ENCODE results near the gene SPATA33.
"Not testable (repeated sequence)": the region's sequence is repeated elsewhere in the genome, so short reads cannot be mapped to it uniquely, and the experiment has no call there.

The SPATA33 gene

DNA sequence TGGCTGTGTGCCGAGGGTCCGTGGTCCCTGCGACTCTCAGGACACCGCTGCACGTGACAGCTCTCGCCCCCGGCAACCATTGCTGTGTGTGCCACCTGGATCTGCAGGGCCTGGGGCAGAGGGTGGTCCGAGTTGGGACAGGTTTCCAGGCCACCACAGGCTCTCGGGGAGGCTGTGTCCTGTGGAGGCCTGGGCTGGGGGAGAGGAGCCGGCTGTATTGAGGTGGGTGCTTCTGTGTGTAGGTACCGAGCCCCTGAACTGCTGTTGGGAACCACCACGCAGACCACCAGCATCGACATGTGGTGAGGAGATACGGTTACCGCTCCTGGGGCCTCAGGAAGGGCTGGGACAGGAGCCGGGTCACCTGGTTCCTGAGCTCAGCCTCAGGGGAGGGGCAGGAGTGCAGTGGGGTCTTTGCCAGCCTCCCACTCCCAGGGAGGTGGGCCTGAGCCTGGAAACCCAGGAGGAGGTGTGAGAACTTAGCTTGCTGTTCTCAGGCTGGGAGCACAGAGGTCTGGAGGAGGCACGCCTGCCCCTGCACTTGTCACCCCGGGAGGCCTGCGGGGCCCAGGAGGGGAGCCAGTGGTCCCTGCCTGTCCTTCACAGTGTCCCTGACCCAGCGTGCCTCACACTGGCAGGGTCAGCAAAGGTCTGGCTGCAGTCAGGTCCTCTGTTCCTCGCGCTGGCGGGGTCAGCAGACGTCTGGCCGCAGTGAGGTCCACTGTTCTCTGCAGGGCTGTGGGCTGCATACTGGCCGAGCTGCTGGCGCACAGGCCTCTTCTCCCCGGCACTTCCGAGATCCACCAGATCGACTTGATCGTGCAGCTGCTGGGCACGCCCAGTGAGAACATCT lies 36.5 kb downstream of the SPATA33 start:
- no peak for DNase-seq (ENCODE audit: low spot score)

DNA sequence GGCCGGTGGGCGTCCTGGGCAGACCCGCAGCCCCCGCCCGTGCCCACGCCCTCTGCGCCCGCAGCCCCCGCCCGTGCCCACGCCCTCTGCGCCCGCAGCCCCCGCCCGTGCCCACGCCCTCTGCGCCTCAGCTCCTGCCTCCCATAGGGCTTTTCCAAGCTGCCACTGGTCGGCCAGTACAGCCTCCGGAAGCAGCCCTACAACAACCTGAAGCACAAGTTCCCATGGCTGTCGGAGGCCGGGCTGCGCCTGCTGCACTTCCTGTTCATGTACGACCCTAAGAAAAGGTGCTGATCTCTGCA lies 37.1 kb downstream of the SPATA33 start:
- not testable (repeated sequence) for DNase-seq (ENCODE audit: low spot score)

DNA sequence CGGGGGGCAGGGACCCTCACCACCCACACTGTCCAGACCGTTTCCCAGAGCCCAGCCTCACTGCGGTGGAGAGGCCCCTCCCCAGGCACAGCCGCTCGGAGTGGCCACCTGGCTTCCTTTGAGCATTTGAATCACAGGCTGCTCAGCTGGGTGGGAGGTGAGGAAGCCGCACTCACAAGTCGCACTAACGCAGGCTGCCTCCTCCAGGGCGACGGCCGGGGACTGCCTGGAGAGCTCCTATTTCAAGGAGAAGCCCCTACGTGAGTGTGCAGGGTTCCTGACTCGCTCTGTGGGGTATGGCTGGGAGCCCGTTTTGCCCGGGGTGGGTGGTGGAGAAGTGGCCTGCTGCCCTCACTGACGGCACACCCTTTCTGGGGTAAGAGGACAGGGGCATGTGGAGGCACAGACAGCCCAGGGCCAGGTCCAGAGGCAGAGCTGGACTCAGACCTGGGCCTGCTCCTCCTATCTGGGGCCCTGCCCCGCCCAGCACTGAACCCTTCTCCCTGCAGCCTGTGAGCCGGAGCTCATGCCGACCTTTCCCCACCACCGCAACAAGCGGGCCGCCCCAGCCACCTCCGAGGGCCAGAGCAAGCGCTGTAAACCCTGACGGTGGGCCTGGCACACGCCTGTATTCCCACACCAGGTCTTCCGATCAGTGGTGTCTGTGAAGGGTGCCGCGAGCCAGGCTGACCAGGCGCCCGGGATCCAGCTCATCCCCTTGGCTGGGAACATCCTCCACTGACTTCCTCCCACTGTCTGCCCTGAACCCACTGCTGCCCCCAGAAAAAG lies 37.6 kb downstream of the SPATA33 start:
- DNase-seq (ENCODE audit: low spot score) = no peak

DNA sequence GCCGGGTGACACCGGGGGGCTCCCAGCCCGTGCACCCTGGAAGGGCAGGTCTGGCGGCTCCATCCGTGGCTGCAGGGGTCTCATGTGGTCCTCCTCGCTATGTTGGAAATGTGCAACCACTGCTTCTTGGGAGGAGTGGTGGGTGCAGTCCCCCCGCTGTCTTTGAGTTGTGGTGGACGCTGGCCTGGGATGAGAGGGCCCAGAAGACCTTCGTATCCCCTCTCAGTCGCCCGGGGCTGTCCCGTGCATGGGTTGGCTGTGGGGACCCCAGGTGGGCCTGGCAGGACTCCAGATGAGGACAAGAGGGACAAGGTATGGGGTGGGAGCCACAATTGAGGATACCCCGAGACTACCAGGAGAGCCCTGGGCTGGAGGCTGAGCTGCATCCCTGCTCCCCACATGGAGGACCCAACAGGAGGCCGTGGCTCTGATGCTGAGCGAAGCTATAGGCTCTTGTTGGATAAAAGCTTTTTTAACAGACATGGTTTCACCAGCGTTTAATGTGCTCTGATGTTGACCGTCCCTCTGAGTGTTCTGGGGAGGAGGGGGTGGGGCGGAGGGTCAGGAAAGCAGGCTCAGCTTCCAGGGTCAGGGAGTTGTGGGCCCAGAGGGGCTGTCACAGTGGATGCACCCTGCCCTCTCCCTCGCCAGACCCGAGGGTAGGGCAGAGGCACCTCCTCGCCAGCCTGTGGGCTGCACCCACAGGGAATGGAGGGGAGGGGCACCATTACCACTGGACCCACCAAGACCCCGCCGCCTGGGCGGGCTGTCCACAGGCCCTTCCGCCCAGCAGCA lies 38.4 kb downstream of the SPATA33 start:
- no peak for DNase-seq (ENCODE audit: low spot score)

DNA sequence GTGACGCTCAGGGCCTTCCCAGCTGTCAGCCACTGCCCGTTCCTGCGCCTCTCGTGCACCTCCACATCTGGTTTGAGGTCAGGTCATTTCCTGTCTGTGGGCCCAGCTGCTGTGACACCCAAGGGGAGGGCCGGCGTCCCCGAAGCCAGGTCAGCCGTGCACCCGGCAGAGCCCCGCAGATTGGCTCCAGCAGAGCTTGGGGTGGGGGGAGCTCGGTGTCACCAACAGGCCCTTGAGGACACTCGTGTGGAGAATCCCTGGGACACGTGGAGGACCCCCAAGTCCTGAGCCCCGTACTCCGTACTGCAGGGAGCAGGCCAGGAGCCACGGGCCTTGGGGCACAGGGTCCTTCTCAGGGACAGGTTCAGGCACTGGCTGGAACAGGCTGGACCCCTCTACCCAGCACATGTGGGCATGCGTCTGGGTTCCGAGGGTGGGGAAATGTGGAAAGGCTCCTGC lies 39.1 kb downstream of the SPATA33 start:
- no peak for DNase-seq (ENCODE audit: low spot score)

DNA sequence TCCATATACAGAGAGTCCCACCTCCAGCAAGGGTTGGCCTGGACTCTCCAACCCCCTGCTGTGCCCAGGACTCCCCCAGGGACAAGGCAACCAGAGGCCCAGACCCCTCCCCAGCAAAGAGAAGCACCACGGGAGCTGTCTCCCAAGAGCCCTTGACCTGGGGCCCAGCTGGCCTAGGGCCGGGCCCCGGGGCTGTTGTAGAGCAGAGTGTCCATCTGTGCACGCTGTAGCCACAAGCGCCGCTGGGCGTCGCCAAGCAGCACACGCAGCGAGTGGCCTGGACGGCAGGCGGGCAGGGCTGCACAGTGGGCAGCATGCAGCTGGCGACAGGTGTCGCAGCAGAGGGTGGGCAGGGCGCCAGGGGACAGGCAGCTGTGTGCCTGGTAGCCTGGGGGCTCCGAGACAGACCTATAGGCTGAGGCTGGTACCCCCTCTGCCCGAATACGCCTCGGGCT lies 39.6 kb downstream of the SPATA33 start:
- no peak for DNase-seq (ENCODE audit: low spot score)

DNA sequence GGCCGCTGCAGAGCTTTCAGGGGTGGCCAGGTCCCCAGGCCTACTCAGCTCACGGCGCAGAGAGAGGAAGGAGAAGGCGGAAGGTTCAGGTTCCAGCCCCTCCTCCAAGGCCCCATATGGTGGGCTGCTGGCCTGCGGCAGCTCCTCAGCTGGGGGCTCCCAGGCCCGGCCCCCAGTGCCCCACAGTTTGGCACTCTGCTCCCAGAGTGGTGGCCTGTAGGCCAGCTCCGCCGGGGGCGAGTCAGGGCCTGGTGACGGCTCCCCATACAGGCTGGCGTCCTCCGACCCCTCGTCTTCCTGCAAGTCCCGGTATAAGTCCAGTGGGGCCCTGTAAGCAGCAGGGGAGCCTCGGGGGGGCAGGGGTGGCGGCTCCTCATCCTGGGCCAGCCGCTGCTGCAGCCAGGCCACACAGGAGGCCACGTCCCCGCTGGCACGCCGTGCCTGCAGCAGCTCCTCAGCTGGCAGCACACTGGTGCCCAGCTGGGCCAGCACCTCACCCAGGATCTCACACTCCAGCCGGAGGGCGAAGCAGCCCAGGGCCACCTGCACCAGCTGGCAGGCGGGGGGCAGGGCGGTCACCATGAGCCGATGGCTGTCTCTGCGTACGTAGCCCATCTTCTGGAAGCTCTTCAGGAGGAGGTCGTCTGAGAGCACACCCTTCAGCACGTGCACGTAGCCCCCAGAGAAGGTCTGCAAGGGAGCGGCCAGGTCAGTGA lies 40.1 kb downstream of the SPATA33 start:
- DNase-seq (ENCODE audit: low spot score) = no peak

DNA sequence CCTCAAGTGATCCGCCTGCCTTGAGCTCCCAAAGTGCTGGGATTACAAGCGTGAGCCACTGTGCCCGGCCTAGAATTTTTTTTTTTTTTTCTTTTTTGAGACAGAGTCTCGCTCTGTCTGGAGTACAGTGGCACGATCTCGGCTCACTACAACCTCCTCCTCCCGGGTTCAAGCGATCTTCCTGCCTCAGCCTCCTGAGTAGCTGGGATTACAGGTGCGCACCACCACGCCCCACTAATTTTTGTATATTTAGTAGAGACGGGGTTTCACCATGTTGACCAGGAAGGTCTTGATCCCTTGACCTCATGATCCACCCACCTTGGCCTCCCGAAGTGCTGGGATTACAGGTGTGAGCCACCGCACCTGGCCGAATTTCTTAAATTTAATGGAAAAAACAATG lies 41.1 kb downstream of the SPATA33 start:
- DNase-seq (ENCODE audit: low spot score) = not testable (repeated sequence)

DNA sequence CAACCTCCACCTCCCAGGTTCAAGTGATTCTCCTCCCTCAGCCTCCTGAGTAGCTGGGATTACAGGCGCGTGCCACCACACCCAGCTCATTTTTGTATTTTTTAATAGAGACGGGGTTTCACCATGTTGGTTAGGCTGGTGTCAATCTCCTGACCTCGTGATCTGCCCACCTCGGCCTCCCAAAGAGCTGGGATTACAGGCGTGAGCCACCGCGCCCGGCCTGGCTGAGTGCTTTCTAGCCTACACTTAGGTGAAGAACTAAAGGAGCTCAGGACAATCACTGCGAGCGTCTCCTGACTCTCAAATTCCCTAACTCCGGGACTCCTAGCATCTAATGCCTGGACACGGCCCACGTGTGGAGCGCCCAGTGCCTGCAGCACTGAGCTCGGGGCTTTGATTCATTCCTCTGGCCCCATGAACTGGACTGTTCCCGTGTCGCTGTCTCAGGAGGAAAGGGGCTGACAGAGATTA lies 42.0 kb downstream of the SPATA33 start:
- DNase-seq (ENCODE audit: low spot score) = not testable (repeated sequence)

DNA sequence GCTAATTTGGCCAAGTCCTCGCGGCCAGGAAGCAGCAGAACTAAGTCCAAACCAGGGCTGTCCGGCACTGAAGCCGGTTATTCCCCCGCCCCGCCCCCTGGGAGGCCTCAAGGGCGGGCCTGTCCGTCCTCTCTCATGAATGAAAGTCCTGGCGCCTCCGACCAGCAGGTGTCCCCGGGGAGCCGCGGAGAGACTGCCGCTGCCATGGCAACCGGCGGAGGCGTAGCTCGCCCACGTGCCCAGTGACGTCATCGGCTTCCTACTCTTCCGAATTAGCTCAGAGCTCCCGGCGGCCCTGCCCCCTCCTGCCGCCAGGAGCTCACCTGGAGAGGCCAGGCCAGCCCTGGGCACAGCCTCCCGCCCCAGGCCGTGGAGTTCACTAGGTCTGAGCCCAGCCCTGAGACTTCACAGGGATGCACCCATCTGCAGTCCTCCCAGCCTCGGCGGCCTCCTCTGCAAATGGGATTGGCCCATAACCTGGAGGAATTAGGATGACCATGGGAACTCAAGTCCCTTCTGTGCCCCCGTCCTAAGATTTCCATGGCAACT lies 42.5 kb downstream of the SPATA33 start:
- peak; percentile 96 for DNase-seq (ENCODE audit: low spot score)

DNA sequence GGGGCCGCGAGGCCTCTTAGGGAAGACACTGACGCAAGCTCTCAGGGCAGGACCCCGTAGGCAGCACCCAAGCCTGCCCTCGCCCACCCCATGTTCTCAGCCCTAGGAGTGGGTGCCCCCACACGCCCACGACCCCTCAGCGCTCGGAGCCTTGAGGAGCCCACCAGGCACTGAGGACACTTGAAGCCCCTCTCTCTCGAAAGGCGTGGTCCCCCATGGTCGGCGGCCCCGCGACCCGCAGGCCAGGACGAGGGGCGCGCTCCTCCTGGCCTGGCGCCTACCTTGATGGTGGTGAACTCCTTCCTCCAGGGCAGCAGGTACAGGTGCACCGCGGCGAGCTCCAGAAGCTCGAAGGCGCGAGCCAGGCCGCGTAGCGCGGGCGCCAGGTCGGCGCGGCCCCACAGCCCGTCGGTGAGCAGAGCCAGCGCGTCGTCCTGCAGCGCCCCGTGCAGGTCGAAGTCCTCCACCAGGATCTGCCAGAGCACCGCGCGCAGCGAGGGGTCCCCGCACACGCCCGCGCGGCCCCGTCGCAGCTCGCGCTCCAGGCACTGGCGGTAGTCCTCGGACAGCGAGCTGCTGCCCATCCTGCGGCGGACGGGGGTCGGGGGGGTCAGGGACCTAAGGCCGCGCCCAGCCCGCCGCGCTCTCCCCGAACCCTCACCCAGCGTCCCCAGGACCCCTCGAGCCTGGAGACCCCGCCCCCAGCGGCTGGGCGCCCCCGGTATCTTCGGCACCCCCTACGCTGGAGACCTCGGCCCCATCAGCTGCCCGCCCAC lies 43.2 kb downstream of the SPATA33 start:
- peak; percentile 56 for DNase-seq (ENCODE audit: low spot score)

DNA sequence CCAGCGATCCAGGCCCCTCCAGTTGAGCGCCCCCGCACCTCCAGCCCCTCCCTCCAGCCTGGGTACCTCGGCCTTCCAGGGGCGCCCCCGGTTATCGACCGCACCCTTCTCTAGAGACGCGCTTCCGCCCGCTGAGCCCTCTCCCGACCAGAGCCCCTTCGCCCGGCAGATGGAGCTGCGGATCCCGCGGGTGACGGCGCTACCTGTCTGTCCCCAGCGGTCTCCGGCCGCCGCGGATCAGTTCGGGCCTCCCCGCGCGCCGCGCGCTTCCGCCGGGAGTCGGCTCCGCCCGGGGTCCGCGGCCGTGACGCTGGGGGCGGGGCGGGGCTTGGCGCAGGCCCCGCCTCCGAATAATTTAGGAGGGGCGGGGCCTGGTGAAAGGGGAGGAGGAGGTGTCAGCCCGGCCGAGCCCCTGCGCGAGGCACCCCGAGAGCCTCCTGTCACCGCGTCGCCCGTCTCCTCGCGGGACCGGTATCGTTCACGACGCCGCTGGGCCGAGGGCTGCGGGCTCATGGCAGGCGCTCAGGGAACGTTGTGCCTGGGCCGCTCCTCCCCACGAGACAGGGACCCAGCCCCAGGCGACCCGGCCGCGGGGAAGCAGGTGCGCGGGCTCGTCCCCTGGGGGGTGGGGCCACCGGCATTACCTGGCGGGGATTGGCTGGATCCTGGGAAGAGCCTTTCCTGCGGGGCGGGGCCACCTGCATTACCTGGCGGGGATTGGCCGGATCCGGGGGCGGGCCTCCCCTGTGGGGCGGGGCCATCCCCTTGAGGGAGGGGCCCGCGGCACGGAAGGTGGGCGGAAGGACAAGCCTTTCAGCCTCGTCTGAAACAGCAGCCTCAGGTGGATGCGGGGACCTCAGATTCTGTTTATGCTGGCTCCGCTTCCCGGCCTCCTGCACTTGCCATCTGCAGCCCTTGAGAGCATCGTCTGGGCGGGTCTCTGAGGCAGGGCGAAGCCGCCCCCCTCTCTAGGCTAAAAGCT lies 44.1 kb downstream of the SPATA33 start, which contains the start of gene SPATA2L:
SPATA2L (minus strand) TSS at position 281 of the 982 bp plus-strand sequence. CDS start 473 bp downstream, outside the sequence.
- DNase-seq (ENCODE audit: low spot score) = peak; percentile 95

DNA sequence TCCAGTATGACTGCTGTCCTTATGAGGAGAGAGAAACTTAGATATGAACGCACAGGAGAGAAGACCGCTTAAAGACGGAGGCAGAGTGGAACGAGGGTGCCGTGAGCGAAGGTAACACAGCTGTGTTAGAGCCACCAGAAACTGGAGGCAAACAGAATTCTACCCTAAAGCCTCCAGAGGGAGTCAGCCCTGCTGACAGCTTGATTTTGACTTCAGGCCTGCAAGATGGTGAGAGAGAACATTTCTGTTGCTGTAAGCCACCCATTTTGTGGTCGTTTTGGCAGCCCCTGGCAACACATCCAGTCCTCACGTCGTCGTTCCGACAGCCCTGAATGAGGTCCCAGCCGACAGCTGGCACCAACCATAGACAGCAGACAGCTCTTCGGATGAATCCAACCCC lies 46.6 kb downstream of the SPATA33 start:
- no peak for DNase-seq (ENCODE audit: low spot score)

DNA sequence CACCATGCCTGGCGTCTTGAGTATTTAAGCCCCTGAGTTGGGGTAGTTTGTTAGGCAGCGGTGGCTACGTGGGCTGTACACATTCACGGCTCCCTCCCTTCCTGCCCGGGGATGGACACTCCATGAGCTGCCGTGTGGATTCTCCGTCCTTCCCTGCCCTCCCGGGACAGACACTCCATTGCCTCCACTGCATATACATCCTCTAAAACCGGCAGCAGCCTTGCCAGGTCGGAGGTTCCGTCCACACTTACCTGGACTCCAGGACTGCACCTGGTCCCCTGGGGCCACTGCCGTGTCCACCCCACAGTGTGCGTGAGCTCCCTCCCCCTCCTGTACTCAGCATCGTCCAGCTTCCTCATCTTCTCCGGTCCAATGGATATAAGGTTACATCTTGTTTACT lies 47.4 kb downstream of the SPATA33 start:
- no peak for DNase-seq (ENCODE audit: low spot score)

DNA sequence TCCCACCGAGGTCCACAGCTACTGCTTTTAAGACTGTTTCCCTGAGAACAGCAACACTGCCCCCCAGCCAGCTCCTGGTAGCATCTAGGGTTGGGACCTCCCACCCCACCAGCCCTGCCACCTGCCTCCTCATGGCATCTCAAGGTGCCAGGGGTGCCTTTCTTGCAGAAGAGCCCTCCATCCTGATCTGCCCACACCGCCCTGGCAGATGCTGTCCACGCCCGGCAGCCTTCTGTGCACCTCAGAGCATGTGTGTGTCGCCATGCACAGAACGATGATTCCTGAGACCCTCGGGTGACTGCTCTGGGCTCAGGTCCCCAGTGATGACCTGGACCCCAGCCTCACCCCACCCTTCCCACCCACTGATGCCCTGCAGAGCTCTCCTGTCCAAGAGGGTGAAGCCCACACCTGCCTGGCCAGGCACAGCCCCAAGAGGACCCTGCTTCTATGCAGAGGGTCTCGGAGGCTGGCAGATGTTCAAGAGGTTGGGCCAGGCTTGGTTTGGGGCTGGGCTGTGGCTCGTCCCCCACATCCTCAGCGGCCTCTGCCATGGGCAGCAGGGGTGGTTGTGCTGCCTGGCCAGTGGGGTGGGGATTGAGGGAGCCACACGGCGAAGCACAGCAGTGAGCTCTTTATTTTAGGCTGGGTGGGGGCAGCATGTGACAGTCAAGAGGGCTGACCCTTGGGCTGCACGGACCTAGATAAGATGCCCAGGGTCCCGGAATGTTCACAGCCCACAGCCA lies 49.1 kb downstream of the SPATA33 start:
- DNase-seq (ENCODE audit: low spot score) = peak; percentile 12

DNA sequence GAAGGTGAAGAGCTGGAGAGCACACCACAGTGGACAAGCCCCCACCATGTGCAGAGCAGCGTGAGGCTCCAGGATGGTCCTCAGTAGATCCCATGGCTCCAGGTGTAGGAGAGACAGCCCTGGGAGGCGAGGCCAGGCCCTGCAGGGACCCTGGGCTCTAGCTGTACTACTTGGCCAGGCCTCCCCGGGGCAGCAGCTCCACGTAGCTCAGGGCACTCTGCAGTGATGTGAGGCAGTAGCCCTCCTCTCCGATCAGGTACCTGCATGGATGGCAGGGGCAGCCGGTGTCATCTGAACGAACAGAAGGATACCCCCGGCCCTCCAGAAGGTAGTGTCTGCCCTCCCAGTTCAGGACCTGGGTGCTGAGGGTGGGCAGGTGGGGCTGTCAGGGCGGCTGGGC lies 50.1 kb downstream of the SPATA33 start:
- no peak for DNase-seq (ENCODE audit: low spot score)

DNA sequence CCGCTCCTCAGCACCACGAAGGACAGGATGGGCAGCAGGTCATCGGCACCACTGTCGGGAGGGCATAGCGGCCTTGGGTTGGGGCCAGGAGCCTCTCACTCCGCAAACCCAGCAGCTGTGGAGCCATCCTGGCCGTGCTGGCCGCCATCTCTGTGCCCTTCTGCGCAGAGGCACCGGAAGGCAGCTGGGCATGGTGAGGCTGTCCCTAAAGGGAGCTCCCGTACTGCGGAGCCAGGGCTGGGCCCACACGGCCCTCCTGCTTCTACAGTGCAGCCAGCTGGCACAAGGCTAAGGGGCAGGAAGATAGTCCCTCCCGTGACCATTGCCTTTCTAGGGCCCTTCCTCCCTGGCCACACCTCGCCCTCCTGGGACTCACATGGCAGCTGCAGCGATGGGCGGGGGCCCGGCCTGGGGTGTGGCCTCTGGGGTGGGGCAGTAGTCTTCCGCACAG lies 50.9 kb downstream of the SPATA33 start:
- DNase-seq (ENCODE audit: low spot score) = peak; percentile 8

DNA sequence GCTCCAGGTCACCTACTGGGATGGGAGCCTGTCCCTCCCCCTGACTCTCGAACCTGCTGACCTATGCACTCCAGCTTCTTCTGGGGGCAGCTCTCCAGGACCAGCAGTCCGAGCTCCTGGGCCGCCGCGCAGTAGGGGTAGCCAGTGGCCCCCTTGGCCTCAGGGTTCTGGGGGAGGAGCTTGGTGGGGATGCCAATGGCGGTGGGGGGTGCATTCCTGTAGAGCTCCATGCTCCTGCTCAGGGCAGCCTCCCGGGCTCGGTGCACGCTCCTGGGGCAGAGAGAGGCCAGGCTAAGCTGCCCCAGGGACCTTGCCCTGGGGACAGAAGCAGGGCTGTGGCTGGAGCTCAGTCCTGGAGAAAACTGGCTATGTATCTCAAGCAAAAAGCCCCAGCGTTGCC lies 51.5 kb downstream of the SPATA33 start:
- no peak for DNase-seq (ENCODE audit: low spot score)

Data from AG20443 (cell line).